Fibroblast of the aortic adventitia (primary cell): ENCODE measurements around the gene CDH22. TPM values are rescaled to one million over a fixed set of nuclear protein-coding genes. Genes with fewer than 3 reads are reported as not detected.

Source experiments
- DNase-seq: peaks from one replicate; pipeline ENCODE4 v3.0.0-alpha.2; 2010; ENCODE audit warnings: low read depth
- H3K4me3 ChIP-seq: 2 replicates; pipeline ENCODE4 v1.5.1; 2011; ENCODE audit warnings: low read depth, mild to moderate bottlenecking, control low read depth, low read length, moderate library complexity
- CTCF ChIP-seq: IDR thresholded peaks from 2 replicates; pipeline ENCODE4 v1.5.1; 2011; ENCODE audit warnings: mild to moderate bottlenecking, low read length, control low read depth, inconsistent platforms; ENCODE audit not compliant: insufficient read depth
- total RNA-seq: library from RNA; depleted of rRNA; stranded (reverse); fragments of >200 nt; gene quantifications from 2 replicates; pipeline ENCODE4 v1.2.3, GENCODE V29; 2012; ENCODE audit warnings: low replicate concordance

CDH22 gene
- total RNA-seq, 1 donor, result not detected

- TF ChIP-seq CTCF, result no peak
- no peak overlapping the region for H3K4me3 ChIP-seq
- no peak for DNase-seq
Measured at GRCh38 chr20:46164254-46164653, 144.0 kb downstream of the CDH22 start.

GRCh38 chr20:46161921-46162320 is 146.4 kb downstream of the CDH22 start:
- no peak overlapping the region for H3K4me3 ChIP-seq
- DNase-seq, result no peak
- no peak for TF ChIP-seq CTCF

GRCh38 chr20:46160661-46161060 is 147.6 kb downstream of the CDH22 start:
- no peak overlapping the region for H3K4me3 ChIP-seq
- DNase-seq, result no peak
- TF ChIP-seq CTCF, result no peak

- no peak overlapping the region for H3K4me3 ChIP-seq
- DNase-seq, result no peak
- no peak for TF ChIP-seq CTCF
Measured at GRCh38 chr20:46159101-46159897, 149.0 kb downstream of the CDH22 start.

- H3K4me3 ChIP-seq, result no peak overlapping the region
- no peak for TF ChIP-seq CTCF
- DNase-seq, result no peak
Measured at GRCh38 chr20:46158476-46158987, 149.8 kb downstream of the CDH22 start.

- no peak for TF ChIP-seq CTCF
- no peak overlapping the region for H3K4me3 ChIP-seq
- no peak for DNase-seq
Measured at GRCh38 chr20:46157625-46158024, 150.7 kb downstream of the CDH22 start.
